Liver (tissue), 9 donors: ENCODE data around the gene LRRC15. TPM values are rescaled to one million over a fixed set of nuclear protein-coding genes. Genes with fewer than 3 reads are reported as not detected.

Source experiments
- DNase-seq: peaks from one replicate; pipeline ENCODE4 v3.0.0-alpha.2; 2017; ENCODE audit warnings: low spot score
- H3K27ac ChIP-seq, 2 donors: one replicate each; pipeline ENCODE4 v1.7.0; 2013; ENCODE audit warnings: inconsistent platforms in 2 of 2, low read length in 2 of 2, control low read depth in 1 of 2, low read depth in 1 of 2, mild to moderate bottlenecking in 1 of 2
- H3K27me3 ChIP-seq, 4 donors: one replicate each; pipeline versions ENCODE4 v1.6.1 to v1.7.0; 2013; ENCODE audit warnings: low read length in 3 of 4, inconsistent platforms in 1 of 4, mild to moderate bottlenecking in 1 of 4, moderate library complexity in 1 of 4; ENCODE audit not compliant: control insufficient read depth in 4 of 4, insufficient read depth in 4 of 4
- H3K36me3 ChIP-seq, 4 donors: one replicate each; pipeline versions ENCODE4 v1.6.1 to v1.7.0; 2013; ENCODE audit warnings: low read length in 3 of 4, mild to moderate bottlenecking in 3 of 4, low read depth in 1 of 4, moderate library complexity in 1 of 4; ENCODE audit not compliant: control insufficient read depth in 4 of 4, insufficient read depth in 3 of 4
- H3K4me1 ChIP-seq, 4 donors: one replicate each; pipeline versions ENCODE4 v1.6.1 to v1.7.0; 2013; ENCODE audit warnings: low read length in 3 of 4, mild to moderate bottlenecking in 3 of 4, moderate library complexity in 1 of 4; ENCODE audit not compliant: control insufficient read depth in 4 of 4, insufficient read depth in 4 of 4
- H3K4me3 ChIP-seq, 3 donors: one replicate each; pipeline versions ENCODE4 v1.6.1 to v1.7.0; 2013; ENCODE audit warnings: low read length in 3 of 3, control low read depth in 1 of 3, low read depth in 1 of 3, mild to moderate bottlenecking in 1 of 3
- H3K9ac ChIP-seq, 2 donors: one replicate each; pipeline ENCODE4 v1.7.0; 2013; ENCODE audit warnings: low read length in 2 of 2, mild to moderate bottlenecking in 2 of 2, moderate library complexity in 2 of 2, control low read depth in 1 of 2, low read depth in 1 of 2
- H3K9me3 ChIP-seq, 4 donors: one replicate each; pipeline versions ENCODE4 v1.6.1 to v1.7.0; 2013; ENCODE audit warnings: low read length in 3 of 4; ENCODE audit not compliant: control insufficient read depth in 4 of 4
- CTCF ChIP-seq: fragments of 150-350 bp; IDR thresholded peaks from 2 replicates; pipeline ENCODE4 v1.5.1; 2017; ENCODE audit warnings: improper control_type of control experiment, low read depth, low read length; ENCODE audit not compliant: missing input control
- FOXA1 ChIP-seq: IDR thresholded peaks from 2 replicates; pipeline ENCODE4 v1.6.1; 2016; ENCODE audit warnings: antibody characterized with exemption
- FOXA2 ChIP-seq: IDR thresholded peaks from 2 replicates; pipeline ENCODE4 v1.6.1; 2016; ENCODE audit warnings: antibody characterized with exemption
- GABPA ChIP-seq, 2 donors: IDR thresholded peaks in 1 of 2; conservative IDR thresholded peaks in 1 of 2; 2 replicates each; pipeline ENCODE4 v1.6.1; 2016; ENCODE audit warnings: antibody characterized with exemption in 2 of 2, mild to moderate bottlenecking in 1 of 2, moderate library complexity in 1 of 2
- HNF4A ChIP-seq, 2 donors: conservative IDR thresholded peaks; 2 replicates each; pipeline ENCODE4 v1.6.1; 2016; ENCODE audit warnings: antibody characterized with exemption in 2 of 2, mild to moderate bottlenecking in 2 of 2
- JUND ChIP-seq, 2 donors: IDR thresholded peaks; 2 replicates each; pipeline ENCODE4 v1.6.1; 2016; ENCODE audit warnings: antibody characterized with exemption in 2 of 2
- MAX ChIP-seq: IDR thresholded peaks from 2 replicates; pipeline ENCODE4 v1.6.1; 2016; ENCODE audit warnings: antibody characterized with exemption
- RAD21 ChIP-seq, 2 donors: IDR thresholded peaks; 2 replicates each; pipeline ENCODE4 v1.6.1; 2016; ENCODE audit warnings: antibody characterized with exemption in 2 of 2, mild to moderate bottlenecking in 2 of 2
- RXRA ChIP-seq, 2 donors: IDR thresholded peaks; 2 replicates each; pipeline ENCODE4 v1.6.1; 2017 to 2018; ENCODE audit warnings: antibody characterized with exemption in 2 of 2, mild to moderate bottlenecking in 1 of 2
- SP1 ChIP-seq: IDR thresholded peaks from 2 replicates; pipeline ENCODE4 v1.6.1; 2018; ENCODE audit warnings: antibody characterized with exemption, mild to moderate bottlenecking
- TAF1 ChIP-seq: conservative IDR thresholded peaks from 2 replicates; pipeline ENCODE4 v1.6.1; 2016; ENCODE audit warnings: antibody characterized with exemption, mild to moderate bottlenecking
- YY1 ChIP-seq: IDR thresholded peaks from 2 replicates; pipeline ENCODE4 v1.6.1; 2016; ENCODE audit warnings: antibody characterized with exemption, mild to moderate bottlenecking
- ZBTB33 ChIP-seq: IDR thresholded peaks from 2 replicates; pipeline ENCODE4 v1.6.1; 2016; ENCODE audit warnings: antibody characterized with exemption
- WGBS: extraction: QIAGEN DNeasy Blood & Tissue Kit; methylation state at CpG from one replicate; pipeline ENCODE4 v1.1.7; 2013; 5-methylcytosine and 5-hydroxymethylcytosine counted together
- polyA plus RNA-seq, 2 donors: library from polyadenylated mRNA; stranded (reverse) in 1 of 2; unstranded in 1 of 2; fragments of 200-250 nt in 1 of 2; fragments of >200 nt in 1 of 2; fragmentation: Nextera tagmentation in 1 of 2; extraction: Ambion mirVana in 1 of 2; gene quantifications; one replicate each; pipeline versions ENCODE4 v1.2.1 to v1.2.3, GENCODE V29; 2013 to 2015
- total RNA-seq, 2 donors: library from RNA; depleted of rRNA; stranded (reverse); fragments of >200 nt; gene quantifications; one replicate each; pipeline ENCODE4 v1.2.3, GENCODE V29; 2014
- donor health status: healthy.
- donor health status: healthy.
- donor health status: healthy.
- donor health status: healthy.
- donor health status: healthy.

The LRRC15 gene
- total and polyA plus RNA-seq, 4 donors: 0.03 to 0.08 (median 0.05) TPM; not detected in 1

GRCh38 chr3:194339840-194340239, 29.7 kb downstream of the LRRC15 start:
- TF ChIP-seq FOXA1: no peak
- TF ChIP-seq YY1: no peak
- TF ChIP-seq HNF4A (conservative IDR thresholded peaks at IDR 0.05): no peak
- peaks cover 0 to 6% (median 0%) of the 10 kb centered on the region in 4 donors for H3K4me1 ChIP-seq
- WGBS: 68% methylated on average over 5 of the region's 5 CpGs
- no peak for DNase-seq
- H3K9ac ChIP-seq: no peak overlapping the region
- no peak overlapping the region for H3K27ac ChIP-seq
- no peaks in the 10 kb centered on the region for H3K27me3 ChIP-seq
- peaks cover 5 to 27% (median 21%) of the 10 kb centered on the region in 4 donors for H3K36me3 ChIP-seq
- H3K4me3 ChIP-seq: no peak overlapping the region
- H3K9me3 ChIP-seq: no peaks in the 10 kb centered on the region

- no peaks in the 10 kb centered on the region for H3K9me3 ChIP-seq
- peaks cover 0 to 6% (median 0%) of the 10 kb centered on the region in 4 donors for H3K4me1 ChIP-seq
- no peak for DNase-seq
- WGBS: 92% methylated on average over 9 of the region's 9 CpGs
- H3K4me3 ChIP-seq: no peak overlapping the region
- peaks cover 5 to 27% (median 21%) of the 10 kb centered on the region in 4 donors for H3K36me3 ChIP-seq
- H3K9ac ChIP-seq: no peak overlapping the region
- no peak overlapping the region for H3K27ac ChIP-seq
- TF ChIP-seq JUND (IDR thresholded peaks at IDR 0.05) (no peak), RXRA (IDR thresholded peaks at IDR 0.05) (no peak), GABPA (IDR thresholded peaks at IDR 0.05 in 1 of 2, conservative IDR thresholded peaks at IDR 0.05 in 1 of 2) (no peak), SP1 (no peak), FOXA2 (no peak)
- no peaks in the 10 kb centered on the region for H3K27me3 ChIP-seq
Observed at GRCh38 chr3:194339356-194339755, 30.2 kb downstream of the LRRC15 start.

GRCh38 chr3:194337965-194338753, 31.4 kb downstream of the LRRC15 start:
- 69% methylated on average over 13 of the region's 13 CpGs for WGBS
- Histone ChIP-seq H3K9ac (no peak overlapping the region), H3K36me3 (peaks cover 5 to 27% (median 20%) of the 10 kb centered on the region in 4 donors), H3K27ac (no peak overlapping the region), H3K27me3 (no peaks in the 10 kb centered on the region), H3K9me3 (no peaks in the 10 kb centered on the region), H3K4me1 (peaks cover 0 to 12% (median 8%) of the 10 kb centered on the region in 4 donors), H3K4me3 (no peak overlapping the region)
- DNase-seq: no peak
- TF ChIP-seq MAX: no peak
- TF ChIP-seq YY1: no peak
- TF ChIP-seq ZBTB33: no peak
- peak in 1 of 2 donors; percentile 30 for TF ChIP-seq HNF4A (conservative IDR thresholded peaks at IDR 0.05)
- TF ChIP-seq RXRA (IDR thresholded peaks at IDR 0.05): peak in 1 of 2 donors; percentile 27
- TF ChIP-seq GABPA (IDR thresholded peaks at IDR 0.05 in 1 of 2, conservative IDR thresholded peaks at IDR 0.05 in 1 of 2): no peak
- TF ChIP-seq FOXA1: no peak
- TF ChIP-seq FOXA2: no peak
- TF ChIP-seq RAD21 (IDR thresholded peaks at IDR 0.05): no peak
- TF ChIP-seq TAF1: no peak
- no peak for TF ChIP-seq CTCF
